Measurements from ENCODE around the gene PNMA8B.

DNA sequence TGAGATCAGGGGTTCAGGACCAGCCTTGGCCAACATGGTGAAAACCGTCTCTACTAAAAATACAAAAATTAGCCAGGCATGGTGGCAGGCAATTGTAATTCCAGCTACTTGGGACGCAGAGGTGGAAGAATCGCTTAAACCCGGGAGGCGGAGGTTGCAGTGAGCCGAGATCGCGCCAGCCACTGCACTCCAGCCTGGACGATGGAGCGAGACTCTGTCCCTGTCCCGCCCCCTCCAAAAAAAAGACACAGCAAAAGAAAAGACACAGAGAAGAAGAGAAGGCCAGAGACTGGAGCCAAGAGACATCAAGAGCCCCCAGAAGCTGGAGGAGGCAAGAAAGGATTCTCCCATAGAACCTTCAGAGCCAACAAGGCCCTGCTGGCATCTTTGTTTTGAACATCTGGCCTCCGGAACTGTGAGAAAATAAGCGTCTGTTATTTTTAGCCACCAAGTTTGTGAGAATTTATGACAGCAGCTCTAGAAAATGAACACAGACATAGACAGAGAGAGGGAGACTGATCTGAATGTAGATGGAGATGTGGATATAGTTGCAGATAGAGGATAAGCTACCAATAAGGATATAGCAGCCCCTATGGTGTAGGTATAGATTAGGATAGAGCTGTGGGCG, 25.7 kb upstream of the PNMA8B start:
- no peak for TF ChIP-seq POLR2AphosphoS5 (IDR thresholded peaks at IDR 0.05; ENCODE audit: low read depth, low read length)
- no peak for TF ChIP-seq POLR2A (IDR thresholded peaks at IDR 0.05; ENCODE audit: low read depth, low read length)
- no peak for TF ChIP-seq TAF1 (IDR thresholded peaks at IDR 0.05; ENCODE audit: low read depth, low read length)
- TF ChIP-seq SPI1 (IDR thresholded peaks at IDR 0.05; ENCODE audit: low read depth, low read length) = no peak
- TF ChIP-seq POU2F2 (IDR thresholded peaks at IDR 0.05; ENCODE audit: low read depth, low read length) = no peak
- no peak for TF ChIP-seq PAX5 (IDR thresholded peaks at IDR 0.05; ENCODE audit: insufficient read depth, low read length, severe bottlenecking)
